Activated T-cell treated with anti-CD3 and anti-CD28 coated beads, Interleukin-2, amount 50 U/mL, for 48 hours (primary cell): Measurements from ENCODE around the gene WDR43.
"Not testable (repeated sequence)": the region's sequence is repeated elsewhere in the genome, so short reads cannot be mapped to it uniquely, and the experiment has no call there.

Experiments
- DNase-seq, 2 experiments: peaks; one replicate each; pipeline ENCODE4 v3.0.0-alpha.2; 2020

The WDR43 gene

GRCh38 chr2:28972778-28973335 lies 78.4 kb downstream of the WDR43 start:
- no peak for DNase-seq

- no peak for DNase-seq
Observed at GRCh38 chr2:28974252-28974651, 79.8 kb downstream of the WDR43 start.

GRCh38 chr2:28975671-28976070 lies 81.2 kb downstream of the WDR43 start:
- no peak for DNase-seq

- no peak for DNase-seq
Observed at GRCh38 chr2:28976584-28976983, 82.1 kb downstream of the WDR43 start.

GRCh38 chr2:28977176-28977875 lies 82.9 kb downstream of the WDR43 start:
- no peak for DNase-seq

DNA sequence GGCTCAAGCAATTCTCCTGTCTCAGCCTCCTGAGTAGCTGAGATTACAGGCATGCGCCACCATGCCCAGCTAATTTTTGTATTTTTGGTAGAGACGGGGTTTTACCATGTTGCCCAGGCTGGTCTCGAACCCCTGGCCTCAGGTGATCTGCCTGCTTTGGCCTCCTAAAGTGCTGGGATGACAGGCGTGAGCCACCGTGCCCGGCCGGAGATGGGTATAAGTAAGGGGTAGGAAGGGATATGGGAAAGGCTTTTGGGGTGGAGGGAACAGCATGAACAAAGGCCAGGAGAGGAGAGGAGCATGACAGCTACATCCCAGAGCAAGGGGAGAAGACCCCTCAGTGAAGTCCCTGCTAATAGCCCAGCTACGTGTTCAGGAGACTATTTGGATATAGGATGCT lies 83.5 kb downstream of the WDR43 start:
- not testable (repeated sequence) for DNase-seq

- DNase-seq = no peak
Observed at GRCh38 chr2:28978606-28979005, 84.1 kb downstream of the WDR43 start.

- no peak for DNase-seq
Observed at GRCh38 chr2:28979041-28979440, 84.6 kb downstream of the WDR43 start.

GRCh38 chr2:28979576-28980366 lies 85.3 kb downstream of the WDR43 start:
- DNase-seq = no peak

GRCh38 chr2:28980368-28981015 lies 86.0 kb downstream of the WDR43 start:
- no peak for DNase-seq

GRCh38 chr2:28981016-28981441 lies 86.6 kb downstream of the WDR43 start, which contains the start of gene TOGARAM2:
Gene TOGARAM2, plus strand, starts transcription at chr2:28981298. Its CDS starts 13,537 bp downstream, at chr2:28994835.
- no peak for DNase-seq

GRCh38 chr2:28981620-28982376 lies 87.3 kb downstream of the WDR43 start:
- no peak for DNase-seq

DNA sequence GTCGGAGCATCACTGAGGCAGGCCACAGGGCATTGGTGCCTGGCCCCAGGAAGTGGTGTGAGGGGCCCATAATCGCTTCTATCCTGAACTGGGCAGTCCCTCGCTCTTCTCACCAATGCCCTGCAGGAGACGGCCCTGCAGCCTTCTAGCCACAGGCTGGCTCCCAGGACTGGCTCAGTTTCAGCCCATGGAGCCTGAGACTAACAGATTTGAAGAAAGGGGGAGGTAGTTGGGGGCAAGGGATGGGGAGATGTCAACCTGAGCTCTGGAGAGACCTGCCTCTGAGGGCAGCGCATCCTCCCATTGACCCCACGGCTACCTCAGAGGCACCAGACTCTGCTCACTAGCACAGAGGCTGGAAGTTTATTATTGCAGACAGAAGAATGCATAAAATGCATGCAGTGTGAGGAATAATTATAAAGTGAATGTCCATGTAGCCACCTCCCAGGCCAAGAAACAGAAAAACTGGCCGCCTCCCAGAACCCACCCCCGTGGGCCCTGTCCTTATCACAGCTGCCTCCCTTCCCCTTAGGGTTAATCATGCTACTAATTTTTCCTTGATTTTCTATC lies 88.0 kb downstream of the WDR43 start:
- DNase-seq = no peak

DNA sequence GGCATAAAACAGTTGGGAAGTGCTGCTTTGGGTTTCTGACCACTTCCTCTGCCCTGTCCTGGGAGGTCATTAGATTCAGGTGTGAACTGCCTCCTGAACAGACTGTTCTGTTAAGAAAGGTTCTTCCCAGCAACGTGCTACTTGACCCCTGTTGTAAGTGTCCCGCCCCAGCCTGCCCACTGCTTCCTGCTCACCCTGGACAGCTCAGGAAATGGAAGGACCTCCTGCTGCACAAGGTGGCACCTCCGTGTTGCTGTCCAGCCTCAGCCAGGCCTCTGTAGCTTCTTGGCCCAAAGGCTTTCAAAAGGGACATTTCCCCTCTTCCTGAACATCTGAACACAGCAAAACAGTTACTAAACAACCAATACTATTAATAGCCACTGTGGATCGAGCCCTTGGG lies 92.0 kb downstream of the WDR43 start:
- no peak for DNase-seq

DNA sequence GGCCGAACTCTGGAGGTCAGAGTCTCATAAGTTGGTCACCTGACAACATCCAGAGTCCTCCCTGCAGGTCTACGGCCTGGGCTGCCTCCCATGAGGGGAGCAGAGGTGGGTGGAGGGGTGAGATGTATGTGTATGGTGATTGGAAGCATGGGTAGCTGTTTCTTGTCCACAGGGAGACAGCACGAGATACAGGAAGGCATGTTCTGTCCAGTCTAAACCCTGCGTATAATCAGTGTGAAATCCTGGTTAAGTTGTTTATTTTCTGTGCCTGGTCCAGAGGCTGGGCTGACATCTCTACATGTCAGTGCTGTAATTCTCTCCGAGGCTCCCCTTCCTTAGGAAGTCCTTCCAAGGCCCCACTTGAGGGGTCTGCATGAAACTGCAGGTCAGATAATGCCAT lies 95.5 kb downstream of the WDR43 start:
- no peak for DNase-seq

- DNase-seq = no peak
Observed at GRCh38 chr2:28990445-28990844, 96.0 kb downstream of the WDR43 start.

- DNase-seq = no peak
Observed at GRCh38 chr2:28991021-28991420, 96.6 kb downstream of the WDR43 start.

GRCh38 chr2:28991460-28991859 lies 97.0 kb downstream of the WDR43 start:
- no peak for DNase-seq

- no peak for DNase-seq
Observed at GRCh38 chr2:28993206-28993960, 98.9 kb downstream of the WDR43 start.

GRCh38 chr2:28994074-28994473 lies 99.6 kb downstream of the WDR43 start:
- DNase-seq = no peak

DNA sequence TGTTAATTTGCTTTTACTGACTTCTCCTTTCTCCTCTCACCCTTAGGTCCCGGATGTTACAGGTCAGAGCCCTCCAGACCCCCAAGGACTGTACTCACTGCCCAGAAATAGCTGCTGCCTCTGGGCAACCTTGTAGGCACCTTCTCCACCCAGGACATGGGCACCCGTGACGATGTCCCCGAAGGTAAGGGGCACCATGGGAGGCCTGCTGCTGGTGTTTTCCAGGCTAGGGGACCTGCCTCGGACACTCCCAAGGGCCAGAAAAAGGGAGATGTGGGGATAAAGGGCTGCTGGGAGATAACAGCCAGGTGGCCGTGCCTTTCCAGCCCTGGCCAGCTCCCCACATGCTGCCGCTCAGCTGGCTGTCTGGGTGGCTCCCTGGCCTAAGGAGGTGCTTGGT lies 100.2 kb downstream of the WDR43 start:
- DNase-seq = no peak
